Transverse colon (tissue), 4 donors: ENCODE measurements around the gene REEP6. TPM values are rescaled to one million over a fixed set of nuclear protein-coding genes. Genes with fewer than 3 reads are reported as not detected.
"Not testable (repeated sequence)": the region's sequence is repeated elsewhere in the genome, so short reads cannot be mapped to it uniquely, and the experiment has no call there.

Source experiments
- DNase-seq: peaks from one replicate; pipeline ENCODE4 v3.0.0-alpha.2; 2019
- H3K27ac ChIP-seq, 4 donors: fragments of 200-600 bp; sonication (generic); 2 replicates each; pipeline ENCODE4 v1.5.1; 2016 to 2018; ENCODE audit warnings: inconsistent platforms in 4 of 4
- H3K27me3 ChIP-seq: fragments of 200-600 bp; sonication (generic); 2 replicates; pipeline ENCODE4 v1.5.1; 2017; ENCODE audit warnings: inconsistent platforms
- H3K36me3 ChIP-seq, 4 donors: fragments of 200-600 bp; sonication (generic); 2 replicates each; pipeline ENCODE4 v1.5.1; 2017 to 2019; ENCODE audit warnings: inconsistent platforms in 4 of 4
- H3K4me1 ChIP-seq, 4 donors: fragments of 200-600 bp; sonication (generic); 2 replicates each; pipeline ENCODE4 v1.5.1; 2017 to 2020; ENCODE audit warnings: inconsistent platforms in 4 of 4
- H3K4me3 ChIP-seq, 4 donors: fragments of 200-600 bp; sonication (generic); 1 replicate in 1 of 4; 2 replicates in 3 of 4; pipeline versions ENCODE4 v1.5.1 to v1.6.1; 2017 to 2019; ENCODE audit warnings: inconsistent platforms in 4 of 4
- H3K9me3 ChIP-seq, 2 donors: fragments of 200-600 bp; sonication (generic); 2 replicates each; pipeline ENCODE4 v1.5.1; 2017 to 2019; ENCODE audit warnings: inconsistent platforms in 2 of 2
- EP300 ChIP-seq: sonication (generic); formaldehyde crosslinking; IDR thresholded peaks from one replicate; pipeline ENCODE4 v1.6.1; 2017; ENCODE audit warnings: antibody characterized with exemption, low read depth
- POLR2A ChIP-seq: fragments of 450-650 bp; IDR thresholded peaks from one replicate; pipeline ENCODE4 v1.6.1; 2016; ENCODE audit warnings: antibody characterized with exemption, mild to moderate bottlenecking, moderate library complexity
- POLR2AphosphoS5 ChIP-seq, 3 donors: sonication (generic); formaldehyde crosslinking; IDR thresholded peaks; one replicate each; pipeline ENCODE4 v1.6.1; 2016; ENCODE audit warnings: antibody characterized with exemption in 3 of 3
- WGBS, 2 donors: methylation state at CpG; one replicate each; pipeline ENCODE4 v1.1.5; 2018; ENCODE audit warnings: low coverage in 1 of 2; 5-methylcytosine and 5-hydroxymethylcytosine counted together
- in situ Hi-C, 4 donors: fragments of 200-750 bp; cut with MboI; loops; one replicate each; pipeline versions ENCODE4 v1.15.0 to v1.15.1; 2017; ENCODE audit warnings: low sequenced_read_pairs in 3 of 4, low pct_ligation_motif_present in 1 of 4, low pct_unique_long_range_greater_than_20kb in 1 of 4
- intact Hi-C: fragments of 100-400 bp; cut with DNase I; formaldehyde crosslinking; loops from one replicate; pipeline ENCODE4 v1.15.1; 2023; ENCODE audit warnings: low total_unique reads
- total RNA-seq, 4 donors: library from RNA; depleted of rRNA; stranded (reverse); fragments of >200 nt; gene quantifications; one replicate each; pipeline ENCODE4 v1.1.0, GENCODE V29; 2016
- TF ChIP-seq, protein P1 (sequence below), 5 experiments: fragments of 200-600 bp in 3 of 5; fragments of 450-650 bp in 2 of 5; sonication (generic) in 3 of 5; IDR thresholded peaks; 1 replicate in 2 of 5; 2 replicates in 3 of 5; pipeline ENCODE4 v1.5.1; 2016 to 2017; ENCODE audit warnings: antibody characterized with exemption in 5 of 5, inconsistent platforms in 3 of 5, mild to moderate bottlenecking in 2 of 5, moderate library complexity in 1 of 5

REEP6 gene
- total RNA-seq, 4 donors from 2014 or later, result 2.2 to 3.3 TPM; not detected in 2

DNA sequence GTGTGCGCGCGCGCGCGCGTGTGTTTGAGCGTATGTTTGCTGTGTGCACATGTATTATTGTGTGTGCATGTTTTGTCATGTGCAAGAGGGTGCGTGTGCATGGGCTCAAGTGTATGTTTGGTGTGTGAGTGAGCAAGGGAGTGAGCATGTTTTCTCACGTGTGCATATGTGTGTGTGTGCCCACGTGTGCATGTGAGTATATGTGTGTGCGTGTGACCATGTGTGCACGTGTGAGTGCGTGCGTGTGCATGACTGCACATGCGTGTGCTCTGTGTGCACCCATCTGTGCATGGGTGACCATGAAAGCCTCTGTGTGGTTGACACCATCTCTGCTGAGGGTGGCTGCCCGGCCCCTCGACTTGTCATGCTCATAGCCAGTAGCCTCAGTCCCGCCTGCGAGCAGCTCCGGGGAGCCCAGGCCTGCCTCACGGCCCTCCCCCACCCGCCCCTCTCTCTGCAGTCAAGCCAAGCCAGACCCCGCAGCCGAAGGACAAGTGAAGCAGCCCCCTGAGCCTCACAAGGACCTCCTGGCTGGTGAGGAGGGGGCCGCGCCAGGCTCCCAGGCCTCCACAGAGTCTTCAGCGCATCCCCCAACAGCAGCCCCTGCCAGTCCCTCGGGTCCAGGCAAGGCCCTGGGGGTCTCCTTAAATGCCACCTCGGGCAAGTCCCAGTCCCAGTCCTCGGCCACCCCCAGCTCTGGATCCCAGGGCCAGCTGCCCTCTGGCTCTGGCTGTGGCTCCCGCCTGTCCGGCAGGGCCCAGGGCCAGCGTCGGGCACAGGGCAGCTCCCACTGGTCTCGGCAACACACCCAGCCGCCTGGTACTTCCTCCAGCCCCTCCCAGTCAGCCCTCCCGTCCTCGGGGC, 6.0 kb downstream of the REEP6 start:
- Histone ChIP-seq H3K36me3 (no peaks in the 10 kb centered on the region), H3K4me1 (no peaks in the 10 kb centered on the region), H3K27me3 (peaks cover 49% of the 10 kb centered on the region), H3K9me3 (no peaks in the 10 kb centered on the region), H3K27ac (no peak overlapping the region), H3K4me3 (no peak overlapping the region)
- WGBS, 2 donors, result 75% methylated on average over 36 of the region's 39 CpGs; no CpG with 5 or more reads in 1 of the 2 donors
- in situ Hi-C loops, result no loop called here
- TF ChIP-seq, protein P1, sequence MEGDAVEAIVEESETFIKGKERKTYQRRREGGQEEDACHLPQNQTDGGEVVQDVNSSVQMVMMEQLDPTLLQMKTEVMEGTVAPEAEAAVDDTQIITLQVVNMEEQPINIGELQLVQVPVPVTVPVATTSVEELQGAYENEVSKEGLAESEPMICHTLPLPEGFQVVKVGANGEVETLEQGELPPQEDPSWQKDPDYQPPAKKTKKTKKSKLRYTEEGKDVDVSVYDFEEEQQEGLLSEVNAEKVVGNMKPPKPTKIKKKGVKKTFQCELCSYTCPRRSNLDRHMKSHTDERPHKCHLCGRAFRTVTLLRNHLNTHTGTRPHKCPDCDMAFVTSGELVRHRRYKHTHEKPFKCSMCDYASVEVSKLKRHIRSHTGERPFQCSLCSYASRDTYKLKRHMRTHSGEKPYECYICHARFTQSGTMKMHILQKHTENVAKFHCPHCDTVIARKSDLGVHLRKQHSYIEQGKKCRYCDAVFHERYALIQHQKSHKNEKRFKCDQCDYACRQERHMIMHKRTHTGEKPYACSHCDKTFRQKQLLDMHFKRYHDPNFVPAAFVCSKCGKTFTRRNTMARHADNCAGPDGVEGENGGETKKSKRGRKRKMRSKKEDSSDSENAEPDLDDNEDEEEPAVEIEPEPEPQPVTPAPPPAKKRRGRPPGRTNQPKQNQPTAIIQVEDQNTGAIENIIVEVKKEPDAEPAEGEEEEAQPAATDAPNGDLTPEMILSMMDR (IDR thresholded peaks at IDR 0.05), result no peak
- TF ChIP-seq EP300, result no peak
- TF ChIP-seq POLR2A, result no peak
- no peak for DNase-seq
- intact Hi-C loops, result no loop called here

DNA sequence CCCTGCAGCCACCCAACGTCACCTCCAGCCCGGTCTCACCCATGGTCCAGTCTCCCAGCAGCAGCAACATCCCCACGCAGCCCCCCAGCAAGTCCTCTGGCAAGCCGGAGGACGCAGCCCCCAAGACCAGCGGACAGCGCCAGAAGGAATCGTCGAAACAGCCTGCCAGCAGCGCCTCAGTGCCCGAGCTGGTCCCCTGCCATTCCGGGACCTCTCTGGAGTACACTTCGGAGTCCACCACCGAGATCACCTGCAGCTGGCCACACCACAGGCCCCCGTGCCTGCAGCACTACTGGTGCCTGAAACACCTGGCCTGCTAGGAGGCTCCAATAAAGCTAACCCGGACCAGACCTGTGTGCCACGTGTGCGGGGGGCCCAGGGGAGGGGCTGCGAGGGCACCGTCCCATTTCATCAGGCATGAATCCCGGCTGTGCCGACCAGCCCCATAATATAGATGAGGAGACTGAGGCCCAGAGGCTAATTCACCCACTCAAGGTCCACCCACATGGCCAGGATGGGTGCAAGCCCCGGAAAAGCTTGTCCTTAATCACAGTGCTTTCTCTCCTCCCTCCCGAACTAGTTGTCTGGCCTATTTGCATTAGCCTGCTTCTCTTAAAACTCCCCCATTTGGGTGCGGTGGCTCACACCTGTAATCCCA, 6.7 kb downstream of the REEP6 start:
- H3K27me3 ChIP-seq, result peaks cover 51% of the 10 kb centered on the region
- TF ChIP-seq, protein P1 (IDR thresholded peaks at IDR 0.05), result no peak
- TF ChIP-seq POLR2AphosphoS5 (IDR thresholded peaks at IDR 0.05), result no peak
- no peak for TF ChIP-seq POLR2A
- no peak for DNase-seq
- H3K27ac ChIP-seq, result no peak overlapping the region
- intact Hi-C loops (no loop called here), in situ Hi-C loops (no loop called here)
- no peaks in the 10 kb centered on the region for H3K36me3 ChIP-seq
- no peaks in the 10 kb centered on the region for H3K9me3 ChIP-seq
- H3K4me1 ChIP-seq, result no peaks in the 10 kb centered on the region
- no peak overlapping the region for H3K4me3 ChIP-seq
- WGBS, 2 donors, result 91% methylated on average over 19 of the region's 25 CpGs; no CpG with 5 or more reads in 1 of the 2 donors

DNA sequence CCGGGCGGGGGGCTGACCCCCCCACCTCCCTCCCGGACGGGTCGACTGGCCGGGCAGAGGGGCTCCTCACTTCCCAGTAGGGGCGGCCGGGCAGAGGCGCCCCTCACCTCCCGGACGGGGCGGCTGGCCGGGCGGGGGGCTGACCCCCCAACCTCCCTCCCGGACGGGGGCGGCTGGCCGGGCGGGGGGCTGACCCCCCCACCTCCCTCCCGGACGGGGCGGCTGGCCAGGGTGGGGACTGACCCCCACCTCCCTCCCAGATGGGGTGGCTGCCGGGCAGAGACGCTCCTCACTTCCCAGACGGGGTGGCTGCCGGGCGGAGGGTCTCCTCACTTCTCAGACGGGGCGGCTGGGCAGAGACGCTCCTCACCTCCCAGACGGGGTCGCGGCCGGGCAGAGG, 8.2 kb downstream of the REEP6 start:
- H3K9me3 ChIP-seq, intact Hi-C loops, in situ Hi-C loops, DNase-seq, H3K4me3 ChIP-seq, H3K27ac ChIP-seq, H3K36me3 ChIP-seq: not testable (repeated sequence)
- peaks cover 60% of the 10 kb centered on the region for H3K27me3 ChIP-seq
- H3K4me1 ChIP-seq, result peaks cover 0 to 10% (median 5%) of the 10 kb centered on the region in 4 donors
- no CpG with 5 or more reads among the region's 34 CpGs for WGBS, 2 donors

DNA sequence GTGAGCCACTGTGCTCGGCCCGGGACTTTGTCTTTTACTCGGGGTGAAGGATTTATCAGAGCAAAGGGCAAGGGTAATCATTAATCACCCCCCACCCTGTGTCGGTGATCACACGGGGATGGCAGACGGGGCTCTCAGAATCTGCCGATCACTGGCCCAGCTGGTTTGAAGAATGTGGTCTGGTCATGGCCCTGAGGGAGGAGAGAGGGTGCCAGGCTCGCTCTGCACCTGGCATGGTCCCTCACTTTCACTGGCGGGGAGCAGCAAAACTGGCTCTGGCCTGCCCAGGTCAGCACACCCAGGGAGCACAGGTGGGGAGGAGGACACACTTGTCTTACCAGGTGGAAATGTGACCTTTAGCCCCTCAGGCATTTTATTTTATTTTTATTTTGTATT, 10.2 kb downstream of the REEP6 start:
- no peak overlapping the region for H3K4me3 ChIP-seq
- DNase-seq, result no peak
- in situ Hi-C loops, result no loop called here

More for the DNA sequence above, 10.2 kb downstream of the REEP6 start:
- peaks cover 0 to 10% (median 5%) of the 10 kb centered on the region in 4 donors for H3K4me1 ChIP-seq
- peaks cover 67% of the 10 kb centered on the region for H3K27me3 ChIP-seq
- WGBS, 2 donors, result 54% methylated on average over 9 of the region's 9 CpGs; no CpG with 5 or more reads in 1 of the 2 donors
- no peaks in the 10 kb centered on the region for H3K36me3 ChIP-seq
- H3K9me3 ChIP-seq, result no peaks in the 10 kb centered on the region
- H3K27ac ChIP-seq, result no peak overlapping the region
- intact Hi-C loops, result no loop called here
- TF ChIP-seq, protein P1 (IDR thresholded peaks at IDR 0.05), result no peak
- TF ChIP-seq POLR2A (no peak), EP300 (no peak), POLR2AphosphoS5 (IDR thresholded peaks at IDR 0.05) (no peak)
